ENCODE data around the gene OR51G2.

Gene OR51G2

GRCh38 chr11:4924239-4924638 is 5.1 kb upstream of the OR51G2 start, which contains the start of gene OR51G1:
OR51G1 (minus strand) TSS chr11:4924339; CDS start chr11:4924339, 0 bp downstream.
- TF ChIP-seq REST (IDR thresholded peaks at IDR 0.05; ENCODE audit: insufficient read depth in 1 of 2, low read depth in 2 of 2, low read length in 2 of 2) = no peak
- TF ChIP-seq FOXP2 (optimal IDR thresholded peaks at IDR 0.05; ENCODE audit: borderline replicate concordance, extremely low read depth, extremely low read length, insufficient read depth) = no peak
- TF ChIP-seq TAF1 (IDR thresholded peaks at IDR 0.05; ENCODE audit: borderline replicate concordance, insufficient read depth, low read length) = no peak
- no peak for TF ChIP-seq POLR2AphosphoS5 (IDR thresholded peaks at IDR 0.05; ENCODE audit: low read depth, low read length)
- no peak for TF ChIP-seq SIN3A (IDR thresholded peaks at IDR 0.05; ENCODE audit: borderline replicate concordance, insufficient read depth, low read length)

GRCh38 chr11:4922304-4922703 is 3.2 kb upstream of the OR51G2 start:
- TF ChIP-seq SIN3A (IDR thresholded peaks at IDR 0.05; ENCODE audit: borderline replicate concordance, insufficient read depth, low read length) (no peak), FOXP2 (optimal IDR thresholded peaks at IDR 0.05; ENCODE audit: borderline replicate concordance, extremely low read depth, extremely low read length, insufficient read depth) (no peak), POLR2AphosphoS5 (IDR thresholded peaks at IDR 0.05; ENCODE audit: low read depth, low read length) (no peak), TAF1 (IDR thresholded peaks at IDR 0.05; ENCODE audit: borderline replicate concordance, insufficient read depth, low read length) (no peak), REST (IDR thresholded peaks at IDR 0.05; ENCODE audit: insufficient read depth in 1 of 2, low read depth in 2 of 2, low read length in 2 of 2) (no peak)

GRCh38 chr11:4921796-4922195 is 2.6 kb upstream of the OR51G2 start:
- TF ChIP-seq TAF1 (IDR thresholded peaks at IDR 0.05; ENCODE audit: borderline replicate concordance, insufficient read depth, low read length) = no peak

GRCh38 chr11:4916581-4916980 is 2.6 kb downstream of the OR51G2 start:
- no peak for TF ChIP-seq REST (IDR thresholded peaks at IDR 0.05; ENCODE audit: insufficient read depth in 1 of 2, low read depth in 2 of 2, low read length in 2 of 2)
- no peak for TF ChIP-seq TAF1 (IDR thresholded peaks at IDR 0.05; ENCODE audit: borderline replicate concordance, insufficient read depth, low read length)
- no peak for TF ChIP-seq FOXP2 (optimal IDR thresholded peaks at IDR 0.05; ENCODE audit: borderline replicate concordance, extremely low read depth, extremely low read length, insufficient read depth)
- TF ChIP-seq SIN3A (IDR thresholded peaks at IDR 0.05; ENCODE audit: borderline replicate concordance, insufficient read depth, low read length) = no peak
- no peak for TF ChIP-seq POLR2AphosphoS5 (IDR thresholded peaks at IDR 0.05; ENCODE audit: low read depth, low read length)

- TF ChIP-seq FOXP2 (optimal IDR thresholded peaks at IDR 0.05; ENCODE audit: borderline replicate concordance, extremely low read depth, extremely low read length, insufficient read depth) = no peak
- TF ChIP-seq REST (IDR thresholded peaks at IDR 0.05; ENCODE audit: insufficient read depth in 1 of 2, low read depth in 2 of 2, low read length in 2 of 2) = no peak
- TF ChIP-seq POLR2AphosphoS5 (IDR thresholded peaks at IDR 0.05; ENCODE audit: low read depth, low read length) = no peak
- TF ChIP-seq SIN3A (IDR thresholded peaks at IDR 0.05; ENCODE audit: borderline replicate concordance, insufficient read depth, low read length) = no peak
- no peak for TF ChIP-seq TAF1 (IDR thresholded peaks at IDR 0.05; ENCODE audit: borderline replicate concordance, insufficient read depth, low read length)
These were observed 15.7 kb downstream of the OR51G2 start, which contains the start of gene OR51A7 for GRCh38 chr11:4903484-4903883. OR51A7 (plus strand) TSS chr11:4903783; CDS start chr11:4907370, 3,587 bp downstream.
